GM12873 (cell line): ENCODE measurements around the gene CNMD.

Experiments
- CTCF ChIP-seq: IDR thresholded peaks from 2 replicates; pipeline ENCODE4 v1.5.1; 2012; ENCODE audit warnings: low read depth, mild to moderate bottlenecking, moderate library complexity, low read length, control low read depth; ENCODE audit not compliant: insufficient read depth; ENCODE audit errors: missing control alignments

CNMD gene

GRCh38 chr13:52706081-52706480, 33.5 kb downstream of the CNMD start:
- TF ChIP-seq CTCF, result no peak

GRCh38 chr13:52703482-52703881, 36.1 kb downstream of the CNMD start:
- no peak for TF ChIP-seq CTCF

- TF ChIP-seq CTCF, result no peak
These were observed 37.7 kb downstream of the CNMD start for GRCh38 chr13:52701728-52702465.

- TF ChIP-seq CTCF, result no peak
These were observed 43.1 kb downstream of the CNMD start for GRCh38 chr13:52696566-52696965.

GRCh38 chr13:52695856-52696255, 43.8 kb downstream of the CNMD start:
- TF ChIP-seq CTCF, result no peak

- no peak for TF ChIP-seq CTCF
These were observed 53.2 kb downstream of the CNMD start for GRCh38 chr13:52686376-52686775.

- TF ChIP-seq CTCF, result no peak
These were observed 61.8 kb downstream of the CNMD start for GRCh38 chr13:52677823-52678222.
